DMS53 treated with DMSO at 0.1 percent for 48 hours (cell line): Measurements from ENCODE around the gene BTBD9.
A peak's percentile ranks its signal among the peaks of the same experiment; 100 is the strongest.

ENCODE experiments used
- DNase-seq: peaks from one replicate; lab custom pipeline; 2025; ENCODE audit not compliant: unreplicated experiment; lab: John Stamatoyannopoulos, UW

BTBD9 gene

DNA sequence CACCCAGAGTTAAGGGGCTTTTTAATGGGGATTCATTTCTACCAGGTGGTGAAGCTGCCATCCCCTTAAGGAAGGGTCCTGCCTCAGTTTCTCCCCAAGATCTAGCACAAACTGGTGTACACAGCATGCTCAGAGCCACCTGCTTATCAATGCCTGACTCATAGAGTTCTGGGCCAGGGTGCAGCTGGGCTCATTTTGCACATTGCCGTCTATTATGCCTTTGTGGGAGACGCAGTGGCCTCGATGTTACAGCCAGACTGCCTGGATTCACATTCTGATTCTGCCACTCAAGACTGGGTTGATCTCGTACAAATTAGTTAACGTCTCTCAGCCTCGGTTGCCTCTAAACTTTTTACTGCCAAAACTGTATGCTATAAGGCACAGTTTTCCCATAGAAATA lies 454.5 kb downstream of the BTBD9 start:
- no peak for DNase-seq

DNA sequence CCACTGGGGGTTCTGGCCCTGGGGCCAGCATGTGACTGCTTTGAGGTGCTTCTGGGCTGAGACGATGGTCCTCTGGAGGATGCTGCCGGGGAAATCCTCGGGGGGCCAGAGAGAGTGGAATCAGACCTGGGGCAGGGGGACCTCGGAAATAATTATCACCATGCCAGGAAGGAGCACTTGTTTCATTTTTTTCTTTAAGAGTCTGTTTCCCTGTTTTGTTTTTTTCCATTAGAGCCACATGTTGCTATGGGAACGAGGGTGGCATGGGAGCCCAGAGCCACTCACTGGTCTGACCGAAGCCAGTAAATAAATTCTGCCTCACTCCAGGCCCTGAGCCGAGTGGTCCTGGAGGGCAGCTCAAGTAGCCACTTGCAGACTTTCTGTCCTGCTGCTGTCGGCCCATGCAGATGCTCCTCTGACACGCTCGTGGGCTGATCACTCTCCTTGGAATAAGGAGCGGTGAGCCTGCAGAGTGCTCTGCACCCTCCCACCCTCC lies 455.1 kb downstream of the BTBD9 start:
- DNase-seq = no peak

DNA sequence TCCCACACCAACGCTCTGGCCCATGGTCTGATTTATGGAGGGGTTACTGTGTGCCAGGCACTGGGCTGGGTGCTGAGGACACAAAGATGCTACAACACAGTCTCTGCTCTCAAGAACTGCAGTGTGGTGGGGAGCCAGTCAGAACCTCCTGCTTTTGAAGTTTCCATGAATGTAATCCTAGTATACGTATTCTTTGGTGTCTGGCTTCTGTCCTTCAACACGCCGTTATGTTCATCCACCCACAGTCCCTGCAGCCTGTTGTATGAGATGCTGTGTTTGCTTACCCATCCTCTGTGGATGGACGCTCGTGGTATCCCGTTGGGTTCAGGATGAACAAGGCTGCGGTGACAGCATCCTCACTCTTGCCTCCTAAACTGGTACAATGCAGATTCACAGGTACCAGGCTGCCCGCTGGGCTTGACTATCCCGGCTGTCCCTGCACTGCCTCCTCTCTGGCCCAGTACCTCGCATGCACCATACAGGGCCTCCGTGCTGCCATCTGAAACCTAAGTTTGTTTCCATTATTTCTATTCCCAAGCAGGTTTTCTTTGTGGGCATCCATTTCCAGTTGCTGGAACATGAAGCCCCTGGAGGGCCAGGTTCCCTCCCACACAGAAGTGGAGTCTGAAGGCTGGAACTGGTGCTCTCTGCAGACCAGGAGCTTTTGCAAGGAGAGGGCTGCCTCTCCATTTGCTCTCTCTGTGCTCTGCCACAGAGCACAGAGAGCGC lies 455.7 kb downstream of the BTBD9 start:
- DNase-seq = no peak

DNA sequence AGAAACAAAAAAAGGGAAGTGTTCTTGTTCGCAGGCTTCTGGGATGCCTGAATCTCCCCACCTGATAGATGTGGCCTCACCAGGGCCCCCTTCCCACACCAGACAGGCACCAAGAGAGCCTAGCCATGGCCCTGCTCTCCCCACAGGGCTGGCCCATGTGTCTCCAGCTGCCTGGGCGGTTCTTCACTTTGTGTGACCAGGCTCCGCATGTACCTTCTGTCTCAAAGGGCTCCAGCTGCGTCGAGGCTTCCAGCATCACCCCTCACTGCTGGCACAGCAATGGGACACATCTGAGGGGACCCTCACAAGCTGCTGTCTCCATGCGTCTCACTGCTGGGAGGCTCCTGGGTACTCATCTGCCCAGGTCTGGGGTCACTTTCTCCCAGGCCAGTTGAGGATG lies 457.3 kb downstream of the BTBD9 start:
- no peak for DNase-seq

DNA sequence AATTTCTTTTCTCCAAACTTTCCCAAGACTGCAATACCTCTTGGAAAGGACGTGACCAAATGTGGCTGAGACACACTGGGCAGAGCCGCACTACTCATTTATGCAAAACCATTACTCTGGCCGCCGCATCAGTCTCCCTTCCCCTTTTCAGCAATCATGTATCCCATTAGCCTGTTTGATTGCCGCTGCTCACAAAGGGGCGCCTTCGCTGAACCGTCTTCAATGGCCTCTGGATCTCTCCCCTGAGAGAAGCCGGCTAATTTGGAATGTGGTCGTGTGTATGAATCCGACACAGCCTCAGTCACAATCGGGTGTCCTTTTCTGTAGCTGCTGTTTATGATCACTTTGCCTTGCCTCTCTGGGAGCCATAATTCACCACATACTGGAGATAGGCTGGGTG lies 459.1 kb downstream of the BTBD9 start:
- DNase-seq = no peak

DNA sequence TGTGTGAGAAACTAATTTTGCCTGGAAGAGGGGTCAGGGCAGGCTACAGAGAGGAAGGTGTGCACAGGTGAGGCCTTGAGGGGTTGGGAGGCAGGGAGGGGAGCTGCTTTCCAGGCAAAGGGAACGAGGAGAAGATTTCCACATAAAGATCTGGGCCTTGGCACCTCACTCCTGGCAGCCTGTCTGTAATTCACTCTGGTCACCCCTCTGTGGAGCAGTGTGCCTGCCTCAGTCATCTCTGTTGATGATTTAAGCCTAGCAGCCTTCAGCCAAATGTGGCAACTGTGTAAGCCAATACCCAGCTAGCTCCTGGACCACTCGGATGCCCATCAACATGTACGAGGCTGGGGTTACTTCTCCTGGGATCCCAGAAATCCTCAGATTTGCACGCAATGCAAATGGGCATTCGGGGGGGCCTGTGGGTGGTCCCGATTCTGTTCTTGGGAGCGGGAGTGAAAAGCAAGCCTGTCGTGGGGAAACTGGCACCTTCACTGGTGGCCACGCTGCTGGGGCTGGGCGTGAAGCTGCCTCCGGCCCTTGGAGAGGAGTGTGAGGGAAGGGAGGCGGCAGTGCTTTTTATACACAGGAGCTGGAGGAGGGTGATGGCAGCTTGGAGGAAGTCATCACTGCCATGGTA lies 459.8 kb downstream of the BTBD9 start:
- DNase-seq = no peak

DNA sequence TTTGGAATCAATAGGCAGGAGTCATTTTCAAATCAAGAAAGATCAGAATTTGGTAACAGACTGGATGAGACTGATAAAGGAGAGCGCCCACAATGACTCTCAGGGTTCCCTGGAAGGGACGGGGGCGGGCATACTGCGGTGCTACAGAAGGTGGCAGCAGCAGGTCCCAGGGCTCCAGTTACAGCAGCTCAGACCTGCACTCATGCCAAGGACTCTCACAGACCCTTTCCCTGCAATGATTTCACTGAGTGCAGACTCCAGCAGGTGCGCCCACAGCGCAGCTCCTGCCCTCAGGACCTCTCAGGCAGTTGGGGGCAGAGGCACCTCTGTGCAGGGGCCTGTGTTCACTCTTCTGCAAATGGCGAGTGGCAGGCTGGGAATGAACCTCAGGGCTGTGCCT lies 460.4 kb downstream of the BTBD9 start:
- no peak for DNase-seq

DNA sequence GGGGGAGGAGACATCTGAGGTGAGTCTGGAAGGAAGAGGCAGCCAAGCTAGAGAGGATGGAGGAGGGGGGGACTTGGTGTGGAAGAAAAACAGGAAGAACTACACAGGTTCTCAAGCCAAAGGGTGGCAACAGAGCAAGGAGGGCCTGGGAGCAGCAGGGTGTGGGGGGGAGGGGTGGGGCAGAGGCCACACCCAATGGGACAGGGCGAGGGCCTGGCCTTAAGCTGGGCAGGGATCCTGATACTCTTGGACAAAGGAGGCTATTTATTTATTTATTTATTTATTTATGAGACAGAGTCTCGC lies 461.2 kb downstream of the BTBD9 start:
- no peak for DNase-seq

DNA sequence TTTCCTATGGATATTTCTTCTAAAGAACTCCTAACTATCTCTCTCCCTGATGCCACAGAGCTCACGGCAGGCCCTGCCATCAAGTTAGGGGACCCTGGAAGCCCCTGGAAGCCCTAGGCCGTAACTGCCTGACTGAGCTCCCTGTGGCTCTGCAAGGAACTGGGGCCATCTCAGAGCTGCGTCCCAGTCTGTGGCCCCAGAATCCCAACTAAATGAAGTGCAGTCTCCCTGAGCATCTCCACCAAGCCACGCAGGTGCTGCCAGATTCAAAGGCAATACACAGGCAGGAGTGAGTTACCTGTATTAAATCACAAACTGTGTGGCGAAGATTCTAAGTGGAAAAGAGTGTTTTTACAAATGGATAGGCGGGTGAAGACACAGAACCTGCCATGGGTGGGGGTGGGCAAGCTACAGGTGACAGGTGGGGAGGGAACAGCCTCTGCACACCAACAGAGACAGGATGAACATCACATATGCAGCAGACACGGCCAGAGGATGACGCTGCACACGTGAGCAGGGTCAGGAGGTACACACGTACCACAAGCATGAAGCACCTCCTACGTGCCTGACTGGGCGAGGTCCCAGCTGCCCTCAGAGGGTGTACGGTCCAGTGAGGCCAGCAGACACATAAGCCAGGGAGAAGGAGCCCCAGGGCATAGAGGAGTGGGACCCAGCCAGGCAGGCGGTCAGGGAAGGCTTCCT lies 461.7 kb downstream of the BTBD9 start:
- DNase-seq = no peak

DNA sequence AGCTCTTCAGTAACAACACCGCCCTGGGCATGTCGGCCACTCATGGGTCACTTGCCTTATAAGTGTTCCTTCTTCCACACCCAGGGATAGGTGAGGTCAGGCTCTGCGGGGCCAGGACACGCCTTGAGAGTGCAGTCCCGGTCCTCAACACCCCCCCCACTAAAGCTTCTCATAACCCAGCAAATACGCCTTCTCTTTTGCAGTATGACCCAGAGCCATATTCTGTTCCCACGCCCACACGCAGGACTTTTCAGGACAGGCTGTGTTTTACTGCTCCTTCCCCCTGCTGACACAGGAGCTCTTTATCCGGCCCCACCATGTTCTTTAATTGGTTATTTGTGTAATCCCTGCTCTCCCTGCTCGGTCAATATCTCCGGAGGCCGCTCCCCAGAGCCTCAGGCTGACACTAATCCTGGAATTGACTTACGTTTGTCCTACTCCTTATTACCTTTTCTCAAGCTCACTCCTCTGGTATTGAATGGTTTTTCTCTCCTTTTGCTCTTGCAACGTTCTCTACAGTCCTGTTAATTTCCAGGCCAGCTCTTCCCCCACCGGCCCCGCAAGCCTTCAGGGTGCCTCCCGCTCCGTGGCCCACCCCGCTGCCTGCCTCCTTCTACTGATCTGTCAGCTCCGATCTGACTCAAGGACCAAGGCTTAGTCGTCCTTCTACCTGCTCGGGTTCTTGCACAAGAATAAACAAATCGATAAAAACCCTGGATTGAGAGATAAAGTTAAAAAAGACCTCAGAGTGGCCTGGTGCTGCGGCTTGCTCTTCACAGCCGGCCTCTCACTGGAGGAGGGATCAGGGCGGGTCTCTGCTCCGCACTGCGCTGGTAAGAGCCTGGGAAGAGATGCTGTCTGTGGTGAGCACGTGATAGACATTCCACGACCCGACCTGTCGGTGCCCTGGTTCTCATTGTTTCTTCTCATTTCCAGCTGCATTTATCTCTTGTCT lies 462.7 kb downstream of the BTBD9 start:
- no peak for DNase-seq

DNA sequence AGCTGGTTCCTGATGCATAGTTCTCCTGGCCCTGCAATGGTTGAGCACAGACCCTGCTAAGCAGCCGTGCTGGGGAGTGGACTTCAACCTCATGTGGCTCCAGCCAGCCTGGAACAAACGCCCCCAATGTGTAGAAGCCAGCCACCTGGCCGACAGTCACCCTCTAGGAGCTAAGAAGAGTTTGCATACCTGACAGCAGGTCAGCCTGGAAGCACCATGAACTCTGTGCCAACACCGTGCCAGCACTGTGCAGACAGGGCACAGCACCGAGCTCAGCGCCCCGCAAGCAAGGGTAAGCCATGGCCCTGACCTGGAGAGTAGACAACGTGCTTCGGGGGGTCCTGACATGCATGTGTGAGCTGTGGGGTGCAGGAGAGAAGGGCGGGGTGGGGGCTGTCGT lies 463.9 kb downstream of the BTBD9 start:
- DNase-seq = no peak

DNA sequence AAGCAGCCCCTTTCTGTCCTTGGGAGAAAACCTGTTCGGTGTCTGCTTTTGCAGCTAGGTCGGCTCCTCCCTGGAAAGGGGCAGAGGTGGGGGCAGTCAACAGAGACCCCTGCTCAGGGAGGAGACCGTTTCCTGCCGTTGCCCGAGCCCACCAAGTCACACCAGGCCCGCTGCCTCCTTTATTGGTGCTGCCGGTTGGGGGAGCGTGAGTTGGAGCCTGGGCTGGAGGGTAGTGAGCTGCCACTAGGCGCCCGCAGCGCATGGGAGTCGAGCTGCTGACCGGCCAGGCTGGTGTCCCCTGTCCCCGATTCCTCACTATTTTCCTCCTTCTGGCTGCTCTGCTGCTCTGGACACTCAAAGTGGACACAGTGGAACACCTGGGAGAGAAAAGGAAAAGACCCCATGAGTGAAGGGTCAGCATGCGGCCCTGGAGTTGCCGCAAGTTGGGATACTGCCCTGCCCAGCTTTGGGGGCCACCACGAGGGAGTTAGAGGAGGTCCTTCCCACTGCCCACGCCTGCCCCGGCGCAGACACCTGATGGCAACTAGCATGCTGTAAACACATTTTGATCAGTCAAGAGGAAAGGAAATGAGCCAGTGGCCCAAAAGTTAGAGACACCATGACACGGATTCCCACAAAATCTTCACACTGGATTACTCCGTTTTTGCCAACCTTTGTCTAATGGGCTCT lies 464.8 kb downstream of the BTBD9 start:
- DNase-seq = no peak

DNA sequence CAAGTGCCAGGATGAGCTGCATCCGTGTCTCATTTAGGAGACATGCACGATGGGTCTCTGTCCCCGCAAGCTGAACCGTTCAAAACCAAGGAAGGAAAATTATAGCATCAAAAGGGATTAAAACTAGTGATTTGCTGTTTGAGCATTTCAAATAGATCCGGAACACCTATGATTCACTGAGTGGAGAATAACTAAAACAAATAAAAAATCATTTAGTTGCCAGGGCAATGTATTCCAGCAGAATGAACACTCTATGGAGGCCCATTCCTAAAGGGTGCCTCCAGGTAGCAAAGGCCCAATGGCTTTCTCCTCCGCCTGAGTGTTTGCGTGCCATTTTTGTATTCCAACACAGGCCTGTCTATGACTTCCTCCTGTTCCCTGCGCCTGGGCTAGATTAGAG lies 465.4 kb downstream of the BTBD9 start:
- no peak for DNase-seq

DNA sequence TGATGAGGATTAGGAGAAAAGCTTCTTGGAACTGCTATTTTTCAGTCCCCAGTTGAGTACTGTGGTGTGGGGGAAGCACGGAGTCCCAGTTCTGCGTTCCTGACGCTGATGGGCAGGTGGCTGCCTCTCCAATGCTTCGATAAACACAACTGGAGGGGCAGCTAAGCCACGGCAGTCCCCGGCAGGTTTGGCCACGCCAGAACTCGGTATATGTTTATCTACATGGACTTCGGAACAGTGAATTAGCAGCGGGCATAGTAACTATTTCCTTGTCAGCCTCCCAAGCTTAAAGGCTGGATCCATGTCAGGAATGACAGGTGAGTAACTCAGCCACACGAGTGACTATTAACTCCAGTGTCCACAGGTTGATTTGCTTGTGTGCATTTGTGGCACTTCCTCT lies 465.8 kb downstream of the BTBD9 start:
- no peak for DNase-seq

DNA sequence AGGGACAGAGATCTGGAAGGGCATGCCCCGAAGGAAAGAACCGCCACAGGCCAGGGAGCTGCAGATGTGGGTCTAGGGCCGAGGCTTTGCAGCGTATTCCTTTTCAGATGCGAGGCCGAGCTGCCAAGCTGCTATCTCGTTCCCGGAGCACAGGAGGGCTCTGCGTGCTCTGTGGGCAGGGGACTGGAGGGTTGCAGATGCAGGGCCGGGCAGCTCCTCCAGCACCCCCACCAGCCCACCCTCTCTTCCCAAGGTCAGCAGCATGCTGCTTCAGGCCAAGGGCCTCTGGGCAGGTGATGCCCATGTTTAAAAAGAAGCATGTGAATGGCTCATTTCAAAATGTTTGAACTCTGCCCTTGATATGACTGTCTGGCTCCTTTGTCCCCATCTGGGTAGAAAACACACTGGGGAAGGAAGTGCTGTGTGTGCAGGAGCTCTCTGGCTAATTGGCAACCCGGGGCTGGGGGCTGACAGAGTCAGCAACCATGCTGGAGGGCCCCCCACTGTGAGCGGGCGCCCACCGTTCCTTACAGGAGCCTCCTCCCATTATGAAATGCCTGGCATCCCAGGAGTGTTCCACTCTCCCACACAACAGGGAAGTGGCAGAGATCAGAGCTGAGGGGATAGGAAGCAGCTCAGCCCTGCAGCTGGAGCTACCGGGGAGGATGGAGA lies 466.9 kb downstream of the BTBD9 start:
- no peak for DNase-seq

DNA sequence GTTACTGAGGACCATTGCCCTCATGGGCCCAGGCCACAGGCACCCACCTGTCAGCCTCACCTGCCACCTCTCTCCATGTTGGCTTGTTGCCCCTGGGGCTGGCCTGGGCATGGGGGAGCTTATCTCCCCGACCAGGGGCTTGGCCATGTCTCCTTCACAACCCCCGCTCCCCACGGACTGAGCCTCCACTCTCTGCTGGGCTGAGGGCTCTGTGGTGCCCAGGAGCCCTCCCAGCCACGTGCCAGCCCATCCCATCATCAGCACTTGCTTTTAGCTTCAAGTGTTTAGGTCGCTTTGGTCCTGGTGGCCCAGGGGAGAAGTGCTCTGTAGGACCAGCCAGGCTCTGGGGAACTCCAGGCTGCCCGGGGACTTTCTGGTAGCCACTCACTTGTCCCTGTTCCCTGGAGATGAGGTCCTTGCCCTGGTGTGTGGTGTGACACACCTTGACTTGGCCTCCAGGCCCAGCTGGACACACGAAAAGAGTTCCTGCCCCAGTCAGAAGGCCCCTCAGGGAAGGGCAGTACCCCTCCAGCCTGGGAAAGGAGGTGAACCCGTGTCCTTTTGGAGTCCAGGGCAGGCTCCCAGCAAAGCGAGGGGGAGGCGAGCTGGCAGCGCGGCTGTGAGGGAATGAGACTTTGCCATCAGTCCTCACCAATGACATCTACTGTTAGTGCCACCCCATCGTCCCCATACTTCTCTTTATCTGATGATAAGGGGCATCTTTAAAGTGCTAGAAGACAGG lies 467.6 kb downstream of the BTBD9 start:
- no peak for DNase-seq

DNA sequence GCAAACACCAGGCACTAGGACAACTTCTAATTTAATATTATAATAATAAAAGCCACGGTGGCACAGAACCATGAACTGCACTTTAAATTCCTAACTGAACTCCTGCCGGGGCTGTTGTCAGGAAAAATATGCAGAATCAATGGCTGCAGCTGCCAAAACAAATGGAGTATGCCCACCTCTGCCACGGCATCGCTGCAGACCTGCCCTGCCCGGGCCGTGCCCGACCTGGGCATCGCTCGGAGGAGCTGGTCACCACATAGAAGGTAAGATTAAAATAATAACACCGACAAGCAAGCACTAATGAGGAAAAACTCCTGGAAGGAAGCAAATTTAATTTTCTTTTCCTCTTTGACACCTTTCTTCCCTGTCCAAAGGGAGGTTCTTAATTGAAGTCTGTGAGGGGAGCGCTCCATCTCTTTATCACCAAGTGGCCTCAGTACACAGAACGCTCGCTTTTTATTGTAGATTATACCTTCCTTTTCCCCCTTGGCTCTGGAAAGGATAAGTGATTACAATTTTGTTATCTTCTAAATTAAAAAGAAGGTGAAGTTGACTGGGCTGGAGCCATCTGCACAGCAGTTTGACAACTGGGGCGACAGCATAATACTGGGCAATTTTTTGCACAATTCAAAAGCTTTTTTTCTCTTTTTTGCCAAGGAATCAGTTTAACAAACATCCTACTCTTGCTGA lies 468.9 kb downstream of the BTBD9 start:
- no peak for DNase-seq

DNA sequence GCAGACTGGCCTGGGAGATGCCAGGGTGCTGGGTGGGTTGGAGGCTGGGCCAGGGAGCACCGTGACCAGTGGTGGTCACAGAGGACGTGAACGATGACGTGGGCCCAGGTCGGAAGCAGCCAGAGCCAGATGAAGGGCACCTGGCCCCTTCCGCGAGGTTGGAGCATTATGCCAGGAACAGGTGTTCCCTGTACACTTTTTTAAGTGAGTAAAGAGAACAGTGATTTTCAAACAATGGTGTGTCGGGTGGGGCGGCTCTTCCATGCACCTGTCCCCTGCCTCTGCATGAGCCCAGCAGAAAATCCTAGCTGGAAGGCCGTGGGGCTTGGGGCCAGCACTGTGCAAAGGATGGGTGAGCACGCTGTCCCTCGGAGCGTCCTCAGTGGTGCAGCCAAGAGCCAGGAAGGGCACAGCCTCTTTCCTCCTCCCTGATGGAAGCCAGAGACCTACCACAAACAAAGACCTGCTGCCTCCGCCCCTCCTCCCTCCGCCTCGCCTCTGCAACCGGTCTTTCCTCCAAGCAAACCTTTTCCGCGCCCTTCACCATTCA lies 469.7 kb downstream of the BTBD9 start:
- DNase-seq = peak; percentile 79
